Occipital lobe (tissue), 2 donors: Measurements from ENCODE around the gene VTI1A. TPM values are rescaled to one million over a fixed set of nuclear protein-coding genes. Genes with fewer than 3 reads are reported as not detected.
"Not testable (repeated sequence)": the region's sequence is repeated elsewhere in the genome, so short reads cannot be mapped to it uniquely, and the experiment has no call there.

Source experiments
- DNase-seq: peaks from one replicate; lab custom pipeline; 2025; lab: John Stamatoyannopoulos, UW
- total RNA-seq: library from RNA; depleted of rRNA; stranded (reverse); fragments of >200 nt; gene quantifications from one replicate; pipeline ENCODE4 v1.2.3, GENCODE V29; 2014

Gene VTI1A
- total RNA-seq, 1 donor from 2014 or later: 70.0 TPM

- DNase-seq: no peak
Measured at GRCh38 chr10:112587729-112588128, 140.7 kb downstream of the VTI1A start.

- no peak for DNase-seq
Measured at GRCh38 chr10:112588225-112588990, 141.4 kb downstream of the VTI1A start.

GRCh38 chr10:112589081-112589480 is 142.1 kb downstream of the VTI1A start:
- DNase-seq: no peak

- not testable (repeated sequence) for DNase-seq
Measured at GRCh38 chr10:112590786-112591185, 143.8 kb downstream of the VTI1A start.

- no peak for DNase-seq
Measured at GRCh38 chr10:112593023-112593422, 146.0 kb downstream of the VTI1A start.

- no peak for DNase-seq
Measured at GRCh38 chr10:112601214-112602090, 154.4 kb downstream of the VTI1A start.

GRCh38 chr10:112603062-112603461 is 156.0 kb downstream of the VTI1A start:
- DNase-seq: no peak

- DNase-seq: no peak
Measured at GRCh38 chr10:112605063-112605462, 158.0 kb downstream of the VTI1A start.

GRCh38 chr10:112607506-112607905 is 160.5 kb downstream of the VTI1A start:
- no peak for DNase-seq

- no peak for DNase-seq
Measured at GRCh38 chr10:112613620-112614019, 166.6 kb downstream of the VTI1A start.

- DNase-seq: no peak
Measured at GRCh38 chr10:112614072-112614471, 167.1 kb downstream of the VTI1A start.

GRCh38 chr10:112614586-112614985 is 167.6 kb downstream of the VTI1A start:
- DNase-seq: no peak

- DNase-seq: no peak
Measured at GRCh38 chr10:112615269-112615668, 168.3 kb downstream of the VTI1A start.

- DNase-seq: no peak
Measured at GRCh38 chr10:112616647-112617046, 169.6 kb downstream of the VTI1A start.

- no peak for DNase-seq
Measured at GRCh38 chr10:112618814-112619213, 171.8 kb downstream of the VTI1A start.

GRCh38 chr10:112619556-112619955 is 172.5 kb downstream of the VTI1A start:
- no peak for DNase-seq

GRCh38 chr10:112622786-112623185 is 175.8 kb downstream of the VTI1A start:
- no peak for DNase-seq

GRCh38 chr10:112624546-112625048 is 177.6 kb downstream of the VTI1A start:
- no peak for DNase-seq

- DNase-seq: no peak
Measured at GRCh38 chr10:112628951-112629609, 182.1 kb downstream of the VTI1A start.

GRCh38 chr10:112631501-112632400 is 184.7 kb downstream of the VTI1A start:
- no peak for DNase-seq
